GM12872 (cell line): ENCODE results near the gene KLK7.

ENCODE experiments used
- TF ChIP-seq, protein P1 (sequence below): IDR thresholded peaks from 3 replicates; pipeline ENCODE4 v1.5.1; 2011; ENCODE audit warnings: low read depth, mild to moderate bottlenecking, low read length, moderate library complexity; ENCODE audit not compliant: insufficient read depth

KLK7 gene

DNA sequence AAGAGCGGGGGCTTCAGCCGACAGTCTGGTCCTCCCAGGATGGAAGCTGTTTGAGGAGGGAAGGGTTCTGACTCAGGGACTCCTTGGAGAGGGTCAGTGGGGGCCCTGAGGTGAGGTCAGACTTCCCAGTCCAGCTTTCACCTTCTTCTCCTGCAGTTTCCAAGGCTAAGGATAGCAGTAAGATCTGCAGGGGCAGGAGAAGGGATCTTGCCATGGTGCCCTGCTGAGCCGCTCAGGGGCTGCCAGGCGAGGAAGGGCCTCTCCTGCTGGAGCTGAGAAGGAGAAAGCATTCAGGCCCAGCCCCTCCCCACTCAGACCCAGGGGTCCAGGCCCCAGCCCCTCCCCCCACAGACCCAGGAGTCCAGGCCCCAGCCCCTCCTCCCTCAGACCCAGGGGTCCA lies 1.5 kb downstream of the KLK7 start:
- TF ChIP-seq, protein P1, sequence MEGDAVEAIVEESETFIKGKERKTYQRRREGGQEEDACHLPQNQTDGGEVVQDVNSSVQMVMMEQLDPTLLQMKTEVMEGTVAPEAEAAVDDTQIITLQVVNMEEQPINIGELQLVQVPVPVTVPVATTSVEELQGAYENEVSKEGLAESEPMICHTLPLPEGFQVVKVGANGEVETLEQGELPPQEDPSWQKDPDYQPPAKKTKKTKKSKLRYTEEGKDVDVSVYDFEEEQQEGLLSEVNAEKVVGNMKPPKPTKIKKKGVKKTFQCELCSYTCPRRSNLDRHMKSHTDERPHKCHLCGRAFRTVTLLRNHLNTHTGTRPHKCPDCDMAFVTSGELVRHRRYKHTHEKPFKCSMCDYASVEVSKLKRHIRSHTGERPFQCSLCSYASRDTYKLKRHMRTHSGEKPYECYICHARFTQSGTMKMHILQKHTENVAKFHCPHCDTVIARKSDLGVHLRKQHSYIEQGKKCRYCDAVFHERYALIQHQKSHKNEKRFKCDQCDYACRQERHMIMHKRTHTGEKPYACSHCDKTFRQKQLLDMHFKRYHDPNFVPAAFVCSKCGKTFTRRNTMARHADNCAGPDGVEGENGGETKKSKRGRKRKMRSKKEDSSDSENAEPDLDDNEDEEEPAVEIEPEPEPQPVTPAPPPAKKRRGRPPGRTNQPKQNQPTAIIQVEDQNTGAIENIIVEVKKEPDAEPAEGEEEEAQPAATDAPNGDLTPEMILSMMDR = no peak

DNA sequence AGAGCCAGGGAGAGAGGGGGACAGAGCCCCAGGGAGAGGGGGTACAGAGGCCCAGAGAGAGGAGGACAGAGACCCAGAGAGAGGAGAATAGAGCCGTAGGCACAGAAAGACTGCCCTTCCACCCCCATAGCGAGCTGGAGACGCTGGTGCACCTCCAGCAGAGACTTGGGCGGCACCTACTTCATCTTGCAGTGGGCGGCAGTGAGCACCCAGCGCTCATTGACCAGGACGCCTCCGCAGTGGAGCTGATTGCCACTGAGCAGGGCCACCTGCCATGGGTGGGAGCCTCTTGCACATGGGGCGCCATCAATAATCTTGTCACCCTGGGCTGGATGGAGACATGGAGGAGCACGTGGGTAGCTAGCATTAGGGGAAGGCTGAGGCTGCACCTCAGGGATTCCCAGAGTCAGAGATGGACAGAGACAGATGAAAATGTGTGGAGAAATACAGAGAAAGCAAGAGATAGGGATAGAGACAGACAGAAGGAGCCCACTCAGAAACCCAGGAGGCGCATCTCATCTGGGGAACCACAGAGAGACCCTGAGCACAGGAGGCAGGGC lies 2.0 kb downstream of the KLK7 start:
- TF ChIP-seq, protein P1 = no peak

DNA sequence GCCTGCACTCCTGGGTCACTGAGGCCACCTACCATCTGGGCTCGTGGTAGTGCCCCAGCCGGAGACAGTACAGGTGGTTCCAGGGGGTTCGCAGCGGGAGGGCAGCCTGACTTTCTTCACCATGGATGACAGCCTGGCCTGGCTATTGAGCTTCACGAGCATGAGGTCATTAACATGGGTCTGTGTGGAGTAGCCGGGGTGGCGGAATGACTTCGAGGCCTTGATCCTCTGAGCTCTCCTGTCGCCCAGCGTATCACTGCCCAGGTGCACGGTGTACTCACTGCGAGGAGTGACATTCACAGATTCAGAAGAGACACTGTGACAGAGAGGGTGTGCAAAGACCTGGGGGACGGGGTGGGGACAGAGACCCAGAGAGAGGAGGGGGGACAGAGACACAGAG lies 3.5 kb downstream of the KLK7 start:
- TF ChIP-seq, protein P1 = no peak

DNA sequence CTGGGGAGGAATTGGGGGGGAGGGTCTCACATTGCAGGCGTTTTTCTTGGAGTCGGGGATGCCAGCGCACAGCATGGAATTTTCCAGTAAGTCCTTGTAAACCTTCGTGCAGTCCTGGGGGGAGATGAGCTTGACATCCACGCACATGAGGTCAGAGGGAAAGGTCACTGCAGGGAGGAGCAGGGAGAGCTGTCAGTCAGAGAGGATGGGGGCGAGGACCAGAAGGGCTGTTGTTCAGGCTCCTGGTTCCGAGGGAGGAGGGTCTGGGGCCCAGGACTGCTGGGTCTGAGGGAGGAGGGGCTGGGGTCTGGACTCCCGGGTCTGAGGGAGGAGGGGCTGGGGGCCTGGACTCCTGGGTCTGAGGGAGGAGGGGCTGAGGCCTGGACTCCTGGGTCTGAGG lies 4.0 kb downstream of the KLK7 start:
- TF ChIP-seq, protein P1 = no peak

DNA sequence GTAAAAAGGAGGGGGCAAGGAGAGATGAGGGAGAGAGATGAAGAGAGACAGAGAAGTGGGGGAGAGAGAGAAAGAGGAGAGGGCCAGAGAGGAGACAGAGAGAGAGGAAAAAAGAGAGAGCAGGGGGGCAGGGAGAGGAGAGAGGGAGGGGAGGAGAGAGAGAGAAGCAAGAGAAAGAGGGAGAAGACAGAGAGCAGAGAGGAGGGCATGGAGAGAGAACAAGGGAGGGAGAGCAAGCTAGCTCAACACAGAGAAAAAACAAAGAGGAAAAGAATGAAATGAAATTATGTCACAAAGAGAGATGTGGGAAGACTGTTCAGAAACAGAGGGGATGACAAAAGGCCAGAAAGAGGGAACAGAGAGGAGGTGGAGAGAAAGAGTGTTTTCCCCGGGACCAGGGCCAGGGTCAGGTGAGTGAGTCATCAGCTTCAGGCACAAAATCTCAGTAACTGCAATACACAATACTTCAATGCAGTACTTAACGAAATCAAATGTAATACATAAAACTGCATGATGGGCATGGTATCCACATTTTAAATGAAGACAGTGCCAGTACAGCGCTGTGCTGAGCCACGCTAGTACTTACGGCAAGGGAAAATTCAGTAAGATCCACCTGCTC lies 4.8 kb downstream of the KLK7 start:
- TF ChIP-seq, protein P1 = no peak

DNA sequence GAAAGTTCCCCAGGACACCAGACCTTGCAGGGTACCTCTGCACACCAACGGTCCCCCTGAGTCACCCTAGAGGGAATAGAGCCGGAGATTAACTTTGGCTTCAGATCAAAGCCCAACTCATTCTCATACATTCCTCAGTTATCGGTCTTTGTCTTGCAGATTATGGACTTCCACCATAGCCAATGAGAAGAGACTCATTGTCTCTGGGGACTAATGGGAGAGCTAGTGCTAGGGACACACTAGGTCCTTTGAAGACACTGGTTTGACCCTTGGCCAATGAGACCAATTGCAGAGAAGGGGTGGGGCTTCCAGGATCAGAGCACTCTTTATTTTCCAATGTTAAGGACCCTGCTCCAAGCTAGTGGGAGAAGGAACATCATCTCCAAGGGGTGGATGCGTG lies 6.1 kb downstream of the KLK7 start:
- TF ChIP-seq, protein P1 = no peak

DNA sequence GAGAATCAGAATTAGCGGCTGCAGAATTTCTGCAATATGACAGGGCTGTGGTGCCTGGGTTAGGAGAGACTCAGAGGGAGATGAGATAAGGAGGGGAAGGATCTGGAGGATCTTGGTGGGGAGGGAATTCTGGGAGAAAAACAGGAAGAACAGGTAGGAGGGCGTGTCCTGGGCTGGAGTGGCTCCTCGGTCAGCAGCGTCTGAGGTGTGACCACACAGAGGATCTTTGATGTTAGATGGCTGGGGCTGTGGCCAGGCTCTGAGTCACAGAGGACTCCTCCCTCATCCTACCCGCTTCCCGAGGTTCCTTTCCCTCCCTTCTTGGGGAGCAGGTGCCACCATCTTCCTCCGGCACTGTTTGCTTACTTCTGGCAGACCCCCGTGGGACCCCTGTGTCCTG lies 8.0 kb downstream of the KLK7 start:
- TF ChIP-seq, protein P1 = no peak
